Thyroid gland (tissue), 4 donors: ENCODE results near the gene EPB41L1. TPM values are rescaled to one million over a fixed set of nuclear protein-coding genes. Genes with fewer than 3 reads are reported as not detected.

ENCODE experiments used
- DNase-seq, 2 donors: peaks; one replicate each; pipeline ENCODE4 v3.0.0-alpha.2; 2019
- H3K27ac ChIP-seq, 3 donors: fragments of 200-600 bp; sonication (generic); 1 replicate in 2 of 3; 2 replicates in 1 of 3; pipeline ENCODE4 v1.5.1; 2016 to 2019; ENCODE audit warnings: mild to moderate bottlenecking in 1 of 3, moderate library complexity in 1 of 3
- H3K27me3 ChIP-seq: fragments of 200-600 bp; sonication (generic); one replicate; pipeline ENCODE4 v1.5.1; 2019
- H3K36me3 ChIP-seq, 2 donors: fragments of 200-600 bp; sonication (generic); one replicate each; pipeline ENCODE4 v1.5.1; 2016 to 2019
- H3K4me1 ChIP-seq, 2 donors: fragments of 200-600 bp; sonication (generic); one replicate each; pipeline ENCODE4 v1.5.1; 2017 to 2019
- H3K4me3 ChIP-seq, 3 donors: fragments of 200-600 bp; sonication (generic); replicated peaks in 1 of 3; 1 replicate in 2 of 3; 2 replicates in 1 of 3; pipeline ENCODE4 v1.5.1; 2016; ENCODE audit warnings: mild to moderate bottlenecking in 1 of 3
- H3K9me3 ChIP-seq: fragments of 200-600 bp; sonication (generic); one replicate; pipeline ENCODE4 v1.5.1; 2017
- POLR2A ChIP-seq, 2 donors: fragments of 450-650 bp; IDR thresholded peaks; one replicate each; pipeline ENCODE4 v1.6.1; 2017; ENCODE audit warnings: antibody characterized with exemption in 2 of 2, mild to moderate bottlenecking in 2 of 2, moderate library complexity in 1 of 2
- WGBS, 2 donors: methylation state at CpG; one replicate each; pipeline ENCODE4 v1.1.5; 2017; 5-methylcytosine and 5-hydroxymethylcytosine counted together
- intact Hi-C: fragments of 100-400 bp; cut with DNase I; formaldehyde crosslinking; loops from one replicate; pipeline ENCODE4 v1.15.1; 2023
- total RNA-seq, 4 donors: library from RNA; depleted of rRNA; stranded (reverse); fragments of >200 nt; gene quantifications; one replicate each; pipeline ENCODE4 v1.2.3, GENCODE V29; 2016
- TF ChIP-seq, protein P1 (sequence below), 6 experiments: fragments of 200-600 bp in 3 of 6; fragments of 450-650 bp in 3 of 6; sonication (generic) in 3 of 6; IDR thresholded peaks; one replicate each; pipeline ENCODE4 v1.5.1; 2016 to 2019; ENCODE audit warnings: antibody characterized with exemption in 6 of 6, mild to moderate bottlenecking in 2 of 6, inconsistent platforms in 1 of 6, moderate library complexity in 1 of 6

The EPB41L1 gene
- total RNA-seq, 4 donors from 2014 or later: 15.4 to 75.2 (median 42.3) TPM

DNA sequence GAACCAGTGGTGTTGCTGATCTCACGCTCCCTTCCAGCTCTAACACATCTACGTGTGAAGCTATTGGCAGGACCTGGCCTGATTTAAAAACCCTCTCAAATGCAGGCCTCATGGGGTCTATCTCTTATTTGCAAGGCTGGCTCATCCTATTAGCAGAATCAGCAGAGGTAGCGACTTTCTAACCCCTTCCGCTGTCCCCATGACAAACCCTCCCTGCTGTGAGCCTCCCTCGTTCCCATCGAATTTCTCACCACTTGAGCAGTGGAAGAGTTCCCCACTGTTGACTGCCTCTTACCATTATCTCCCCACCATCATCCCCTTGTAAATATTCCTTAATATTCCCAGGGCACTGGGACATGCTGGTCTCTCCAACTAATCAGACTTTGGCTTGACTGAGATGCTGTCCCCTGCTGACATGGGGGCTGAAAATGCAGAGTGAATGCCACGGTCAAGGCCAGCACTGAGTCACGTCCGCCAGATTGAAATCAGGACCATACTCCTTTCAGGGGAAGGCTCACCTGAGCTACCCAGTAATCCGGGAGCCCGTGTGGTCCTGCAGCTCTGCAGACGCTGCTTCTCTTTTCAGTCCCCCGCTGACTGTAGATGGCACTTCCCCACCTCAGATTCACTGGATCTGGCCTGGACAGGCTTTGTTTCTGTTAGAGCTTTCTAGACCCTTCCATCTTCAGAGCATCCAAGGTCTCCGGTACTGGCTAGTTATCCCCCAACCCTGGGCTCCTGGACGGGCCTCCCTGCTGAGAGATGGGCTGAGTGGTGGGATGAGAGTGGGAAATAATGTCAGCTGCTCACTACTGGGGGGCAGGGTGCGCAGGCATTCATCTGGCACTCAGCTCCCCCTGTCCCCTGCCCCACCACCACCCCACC lies 104.9 kb downstream of the EPB41L1 start:
- TF ChIP-seq, protein P1, sequence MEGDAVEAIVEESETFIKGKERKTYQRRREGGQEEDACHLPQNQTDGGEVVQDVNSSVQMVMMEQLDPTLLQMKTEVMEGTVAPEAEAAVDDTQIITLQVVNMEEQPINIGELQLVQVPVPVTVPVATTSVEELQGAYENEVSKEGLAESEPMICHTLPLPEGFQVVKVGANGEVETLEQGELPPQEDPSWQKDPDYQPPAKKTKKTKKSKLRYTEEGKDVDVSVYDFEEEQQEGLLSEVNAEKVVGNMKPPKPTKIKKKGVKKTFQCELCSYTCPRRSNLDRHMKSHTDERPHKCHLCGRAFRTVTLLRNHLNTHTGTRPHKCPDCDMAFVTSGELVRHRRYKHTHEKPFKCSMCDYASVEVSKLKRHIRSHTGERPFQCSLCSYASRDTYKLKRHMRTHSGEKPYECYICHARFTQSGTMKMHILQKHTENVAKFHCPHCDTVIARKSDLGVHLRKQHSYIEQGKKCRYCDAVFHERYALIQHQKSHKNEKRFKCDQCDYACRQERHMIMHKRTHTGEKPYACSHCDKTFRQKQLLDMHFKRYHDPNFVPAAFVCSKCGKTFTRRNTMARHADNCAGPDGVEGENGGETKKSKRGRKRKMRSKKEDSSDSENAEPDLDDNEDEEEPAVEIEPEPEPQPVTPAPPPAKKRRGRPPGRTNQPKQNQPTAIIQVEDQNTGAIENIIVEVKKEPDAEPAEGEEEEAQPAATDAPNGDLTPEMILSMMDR (IDR thresholded peaks at IDR 0.05): no peak
- TF ChIP-seq POLR2A (IDR thresholded peaks at IDR 0.05): no peak
- intact Hi-C loops: no loop called here
- Histone ChIP-seq H3K9me3 (no peaks in the 10 kb centered on the region), H3K36me3 (peaks cover 9 to 21% of the 10 kb centered on the region in 2 donors), H3K4me1 (no peaks in the 10 kb centered on the region), H3K27me3 (no peaks in the 10 kb centered on the region), H3K27ac (no peak overlapping the region), H3K4me3 (no peak overlapping the region)
- no peak for DNase-seq
- 47 to 51% methylated on average over 16 of the region's 16 CpGs for WGBS, 2 donors

DNA sequence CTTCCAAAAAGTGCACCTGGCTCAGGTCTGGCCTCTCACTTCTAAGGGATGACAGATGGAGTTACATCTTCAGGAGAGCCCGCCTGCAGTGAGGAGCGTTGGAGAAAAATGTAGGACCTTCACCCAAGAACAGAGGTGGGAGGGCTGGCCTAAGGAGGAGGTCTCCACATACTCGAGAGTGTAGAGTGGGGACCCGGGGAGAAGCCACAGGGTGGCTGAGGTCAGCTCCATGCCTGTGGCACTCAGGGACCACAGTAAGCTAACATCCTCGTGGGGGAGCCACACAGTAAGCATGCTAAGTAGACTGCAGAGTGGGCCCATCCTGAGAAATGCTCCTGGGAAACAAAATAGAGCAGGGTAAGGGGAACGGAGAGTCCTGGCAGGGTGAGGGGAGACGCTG lies 105.8 kb downstream of the EPB41L1 start:
- WGBS, 2 donors: 48 to 54% methylated on average over 7 of the region's 7 CpGs
- no peak overlapping the region for H3K4me3 ChIP-seq
- TF ChIP-seq, protein P1 (IDR thresholded peaks at IDR 0.05): no peak
- TF ChIP-seq POLR2A (IDR thresholded peaks at IDR 0.05): no peak

DNA sequence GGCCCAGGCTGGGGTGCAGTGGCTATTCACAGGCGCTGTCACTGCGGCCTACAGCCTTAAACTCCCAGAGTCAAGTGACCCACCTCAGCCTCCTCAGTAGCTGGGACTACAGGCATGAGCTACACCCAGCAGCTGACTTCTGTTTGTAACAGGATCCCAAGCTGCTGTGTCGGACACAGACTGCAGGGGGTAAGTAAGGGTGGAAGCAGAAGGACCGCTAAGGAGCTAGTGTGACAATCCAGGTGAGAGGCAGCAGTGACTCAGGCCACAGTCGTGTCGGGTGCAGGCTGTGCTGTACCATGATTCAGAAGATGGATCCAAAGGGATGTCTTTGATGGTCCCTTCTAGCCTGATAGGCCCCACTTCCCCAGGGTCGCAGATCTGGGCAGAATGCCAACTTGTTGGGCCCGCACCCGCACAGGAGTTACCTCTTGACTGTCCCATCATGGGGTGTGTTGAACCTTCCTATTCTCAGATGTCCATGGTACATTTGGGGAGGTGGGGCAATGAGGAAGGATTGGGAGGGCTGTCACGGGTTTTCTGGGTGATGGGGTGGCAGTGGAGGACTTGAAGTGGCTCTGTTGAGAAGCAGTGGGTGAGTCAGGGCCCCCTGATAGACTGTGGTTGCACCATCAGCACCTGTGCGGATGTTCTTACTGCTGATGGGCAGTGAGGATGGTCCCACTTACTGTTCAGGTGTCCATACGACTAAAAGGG lies 107.0 kb downstream of the EPB41L1 start:
- H3K27me3 ChIP-seq: no peaks in the 10 kb centered on the region
- H3K27ac ChIP-seq: no peak overlapping the region
- no peak for DNase-seq
- no peak overlapping the region for H3K4me3 ChIP-seq
- 75% methylated on average over 11 to 12 of the region's 12 CpGs for whole genome bisulfite sequencing, 2 donors
- intact Hi-C loops: no loop called here
- peaks cover 0 to 2% of the 10 kb centered on the region in 2 donors for H3K36me3 ChIP-seq
- no peaks in the 10 kb centered on the region for H3K9me3 ChIP-seq
- TF ChIP-seq, protein P1 (IDR thresholded peaks at IDR 0.05): no peak
- no peaks in the 10 kb centered on the region for H3K4me1 ChIP-seq

More for the DNA sequence above, 105.8 kb downstream of the EPB41L1 start:
- peaks cover 9 to 14% of the 10 kb centered on the region in 2 donors for H3K36me3 ChIP-seq
- H3K27ac ChIP-seq: no peak overlapping the region
- no peaks in the 10 kb centered on the region for H3K9me3 ChIP-seq
- DNase-seq: no peak
- H3K27me3 ChIP-seq: no peaks in the 10 kb centered on the region
- intact Hi-C loops: no loop called here
- no peaks in the 10 kb centered on the region for H3K4me1 ChIP-seq

DNA sequence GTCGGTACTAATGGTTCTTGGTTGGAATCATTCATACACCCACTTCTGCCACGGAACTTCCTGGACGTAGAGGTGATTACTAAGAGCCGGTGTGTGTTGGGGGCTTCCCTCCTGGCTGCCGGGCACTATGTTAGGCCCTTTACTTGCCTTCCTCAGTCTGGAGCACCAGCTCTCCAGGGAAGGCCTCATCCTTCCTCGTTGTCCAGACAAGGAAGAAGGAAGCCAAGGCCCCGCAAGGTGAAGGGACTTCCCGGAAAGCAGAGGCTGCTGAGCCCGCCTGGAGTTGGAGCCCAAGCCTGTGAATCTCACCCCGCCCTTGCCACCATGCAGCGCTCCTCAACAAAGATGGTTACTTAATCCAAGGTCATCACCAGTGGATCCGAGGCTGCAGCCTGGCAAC lies 107.9 kb downstream of the EPB41L1 start:
- Histone ChIP-seq H3K36me3 (no peaks in the 10 kb centered on the region), H3K4me1 (no peaks in the 10 kb centered on the region), H3K27ac (no peak overlapping the region), H3K9me3 (no peaks in the 10 kb centered on the region), H3K27me3 (no peaks in the 10 kb centered on the region), H3K4me3 (no peak overlapping the region)
- 82 to 88% methylated on average over 8 to 12 of the region's 12 CpGs for WGBS, 2 donors
- no peak for DNase-seq
- TF ChIP-seq POLR2A (IDR thresholded peaks at IDR 0.05): no peak
- TF ChIP-seq, protein P1 (IDR thresholded peaks at IDR 0.05): no peak
- intact Hi-C loops: no loop called here
